Neural cell (in vitro differentiated cells): ENCODE results near the gene PLA2G4F. TPM values are rescaled to one million over a fixed set of nuclear protein-coding genes. Genes with fewer than 3 reads are reported as not detected.

Experiments
- H2AFZ ChIP-seq: fragments of 200-600, 300-800 bp; sonication (generic), shearing (Covaris generic); 2 replicates; pipeline ENCODE4 v1.6.0; 2014; ENCODE audit warnings: low read depth, mild to moderate bottlenecking, antibody characterized with exemption, low read length, moderate library complexity
- H3F3A ChIP-seq: fragments of 200-600 bp; shearing (Covaris generic); 2 replicates; pipeline ENCODE4 v1.6.1; 2016; ENCODE audit warnings: mild to moderate bottlenecking, moderate library complexity, mixed read lengths, antibody characterized with exemption, low read length; ENCODE audit not compliant: insufficient read depth, poor library complexity, severe bottlenecking
- H3K27ac ChIP-seq: fragments of 200-600, 300-800 bp; sonication (generic), shearing (Covaris generic); 2 replicates; pipeline ENCODE4 v1.5.1; 2014; ENCODE audit warnings: mild to moderate bottlenecking, low read length, moderate library complexity
- H3K27me3 ChIP-seq: fragments of 300-800, 200-600 bp; sonication (generic), shearing (Covaris generic); 2 replicates; pipeline ENCODE4 v1.6.0; 2014; ENCODE audit warnings: mild to moderate bottlenecking, low read depth, low read length, moderate library complexity; ENCODE audit not compliant: insufficient read depth
- H3K36me3 ChIP-seq: fragments of 300-800, 200-600 bp; sonication (generic), shearing (Covaris generic); 2 replicates; pipeline ENCODE4 v1.5.1; 2014; ENCODE audit warnings: mild to moderate bottlenecking, antibody characterized with exemption, low read length, moderate library complexity; ENCODE audit not compliant: insufficient read depth
- H3K4me2 ChIP-seq: fragments of 300-800, 200-600 bp; sonication (generic), shearing (Covaris generic); 2 replicates; pipeline ENCODE4 v1.6.0; 2014; ENCODE audit warnings: mild to moderate bottlenecking, low read length
- H3K4me3 ChIP-seq: fragments of 300-800, 200-600 bp; sonication (generic), shearing (Covaris generic); 2 replicates; pipeline ENCODE4 v1.5.1; 2014; ENCODE audit warnings: mild to moderate bottlenecking, low read length, moderate library complexity
- H3K79me2 ChIP-seq: fragments of 200-600 bp; shearing (Covaris generic); replicated peaks from 2 replicates; pipeline ENCODE4 v1.6.0; 2014; ENCODE audit warnings: mild to moderate bottlenecking, low read length, moderate library complexity; ENCODE audit not compliant: insufficient read depth
- H3K9ac ChIP-seq: fragments of 300-800, 200-600 bp; sonication (generic), shearing (Covaris generic); 2 replicates; pipeline ENCODE4 v1.6.1; 2016; ENCODE audit warnings: mild to moderate bottlenecking, low read length, mixed read lengths
- H3K9me2 ChIP-seq: fragments of 200-600 bp; shearing (Covaris generic); 2 replicates; pipeline ENCODE4 v1.6.1; 2016; ENCODE audit warnings: mild to moderate bottlenecking, low read length, mixed read lengths; ENCODE audit not compliant: insufficient read depth
- H3K9me3 ChIP-seq: fragments of 200-600, 300-800 bp; sonication (generic), shearing (Covaris generic); 2 replicates; pipeline ENCODE4 v1.6.1; 2016; ENCODE audit warnings: mild to moderate bottlenecking, mixed run types, low read length, moderate library complexity, mixed read lengths
- H4K20me1 ChIP-seq: fragments of 200-600 bp; shearing (Covaris generic); 2 replicates; pipeline ENCODE4 v1.6.1; 2016; ENCODE audit warnings: mild to moderate bottlenecking, mixed run types; ENCODE audit not compliant: insufficient read depth
- CTCF ChIP-seq: fragments of 450-650 bp; IDR thresholded peaks from 2 replicates; pipeline ENCODE4 v1.5.1; 2014; ENCODE audit warnings: antibody characterized with exemption, mild to moderate bottlenecking, moderate library complexity; ENCODE audit not compliant: poor library complexity, severe bottlenecking
- EP300 ChIP-seq: fragments of 450-650 bp; conservative IDR thresholded peaks from 2 replicates; pipeline ENCODE4 v1.6.1; 2014; ENCODE audit warnings: antibody characterized with exemption, mild to moderate bottlenecking, moderate library complexity; ENCODE audit not compliant: poor library complexity, severe bottlenecking
- EZH2 ChIP-seq: fragments of 200-600, 300-800 bp; shearing (Covaris generic), sonication (generic); IDR thresholded peaks from 2 replicates; pipeline ENCODE4 v1.6.1; 2014; ENCODE audit warnings: antibody characterized with exemption, low read length, borderline replicate concordance, mild to moderate bottlenecking; ENCODE audit not compliant: insufficient read depth, poor library complexity, severe bottlenecking
- MXI1 ChIP-seq: fragments of 450-650 bp; conservative IDR thresholded peaks from 2 replicates; pipeline ENCODE4 v1.6.1; 2014; ENCODE audit warnings: antibody characterized with exemption, mild to moderate bottlenecking; ENCODE audit not compliant: poor library complexity, severe bottlenecking
- POLR2AphosphoS5 ChIP-seq: IDR thresholded peaks from 2 replicates; pipeline ENCODE4 v1.6.1; 2012
- RAD21 ChIP-seq: fragments of 450-650 bp; conservative IDR thresholded peaks from 2 replicates; pipeline ENCODE4 v1.6.1; 2014; ENCODE audit warnings: antibody characterized with exemption, mild to moderate bottlenecking, moderate library complexity
- REST ChIP-seq: IDR thresholded peaks from 2 replicates; pipeline ENCODE4 v1.6.1; 2012; ENCODE audit warnings: borderline replicate concordance
- SMC3 ChIP-seq: fragments of 450-650 bp; conservative IDR thresholded peaks from 2 replicates; pipeline ENCODE4 v1.6.1; 2014; ENCODE audit warnings: antibody characterized with exemption, mild to moderate bottlenecking, moderate library complexity; ENCODE audit not compliant: poor library complexity
- TAF1 ChIP-seq: IDR thresholded peaks from 2 replicates; pipeline ENCODE4 v1.6.1; 2012; ENCODE audit warnings: low read depth
- polyA plus RNA-seq: library from polyadenylated mRNA; depleted of rRNA; stranded (reverse); fragments of >200 nt; gene quantifications from 2 replicates; pipeline ENCODE4 v1.2.3, GENCODE V29; 2014

Gene PLA2G4F
- polyA plus RNA-seq, 1 donor from 2014 or later = not detected

- Histone ChIP-seq H3F3A (no peaks in the 10 kb centered on the region), H3K79me2 (no peaks in the 10 kb centered on the region), H3K4me2 (no peak overlapping the region), H3K9ac (no peak overlapping the region), H3K9me3 (no peaks in the 10 kb centered on the region), H2AFZ (no peak overlapping the region), H3K4me3 (no peak overlapping the region), H3K27ac (no peak overlapping the region), H3K9me2 (no peaks in the 10 kb centered on the region), H3K27me3 (no peaks in the 10 kb centered on the region), H4K20me1 (no peaks in the 10 kb centered on the region), H3K36me3 (no peaks in the 10 kb centered on the region)
- no peak for TF ChIP-seq SMC3
- no peak for TF ChIP-seq CTCF
- TF ChIP-seq TAF1 = no peak
- no peak for TF ChIP-seq REST
- no peak for TF ChIP-seq POLR2AphosphoS5
- no peak for TF ChIP-seq RAD21
- no peak for TF ChIP-seq EP300
- no peak for TF ChIP-seq MXI1
- TF ChIP-seq EZH2 = no peak
These were observed 2.1 kb downstream of the PLA2G4F start for GRCh38 chr15:42154212-42154941.

- Histone ChIP-seq H3K9me3 (no peaks in the 10 kb centered on the region), H3K36me3 (no peaks in the 10 kb centered on the region), H3K79me2 (no peaks in the 10 kb centered on the region), H3K9me2 (no peaks in the 10 kb centered on the region), H3F3A (no peaks in the 10 kb centered on the region), H3K27ac (no peak overlapping the region), H4K20me1 (no peaks in the 10 kb centered on the region), H3K4me2 (no peak overlapping the region), H3K9ac (no peak overlapping the region), H3K27me3 (no peaks in the 10 kb centered on the region), H2AFZ (no peak overlapping the region), H3K4me3 (no peak overlapping the region)
- no peak for TF ChIP-seq SMC3
- TF ChIP-seq MXI1 = no peak
These were observed 2.6 kb downstream of the PLA2G4F start for GRCh38 chr15:42153874-42154211.
